Chondrocyte (in vitro differentiated cells): Measurements from ENCODE around the gene SLC46A1. TPM values are rescaled to one million over a fixed set of nuclear protein-coding genes. Genes with fewer than 3 reads are reported as not detected.

ENCODE experiments used
- DNase-seq: peaks from one replicate; pipeline ENCODE4 v3.0.0; 2021; ENCODE audit warnings: mixed read lengths, low spot score
- H3K27ac Mint-ChIP-seq: one replicate; pipeline ENCODE4 v1.8.0; 2021; ENCODE audit warnings: mild to moderate bottlenecking, moderate library complexity, mixed read lengths; ENCODE audit not compliant: unreplicated experiment
- H3K27me3 Mint-ChIP-seq: 2 replicates; pipeline ENCODE4 v1.8.0; 2021; ENCODE audit warnings: low read depth, mixed read lengths
- H3K36me3 Mint-ChIP-seq: 2 replicates; pipeline ENCODE4 v1.8.0; 2021; ENCODE audit warnings: low read depth, mixed read lengths
- H3K4me1 Mint-ChIP-seq: 2 replicates; pipeline ENCODE4 v1.8.0; 2021; ENCODE audit warnings: low read depth, mild to moderate bottlenecking, mixed read lengths
- H3K4me3 Mint-ChIP-seq: one replicate; pipeline ENCODE4 v1.8.0; 2021; ENCODE audit warnings: mild to moderate bottlenecking, moderate library complexity, mixed read lengths; ENCODE audit not compliant: unreplicated experiment
- H3K9me3 Mint-ChIP-seq: 2 replicates; pipeline ENCODE4 v1.8.0; 2021; ENCODE audit warnings: low read depth, mixed read lengths
- CTCF ChIP-seq: fragments of 200-600 bp; sonication (generic); IDR thresholded peaks from 2 replicates; pipeline ENCODE4 v1.5.0; 2021; ENCODE audit warnings: antibody characterized with exemption, mild to moderate bottlenecking, moderate library complexity
- total RNA-seq: library from RNA; stranded (reverse); gene quantifications from 3 replicates; pipeline ENCODE4 v1.2.1, GENCODE V29; 2021

SLC46A1 gene
- total RNA-seq, 1 donor from 2014 or later, result 12.7 TPM

GRCh38 chr17:28402844-28403243, 3.2 kb downstream of the SLC46A1 start:
- Mint-ChIP-seq H3K27ac (no peak overlapping the region), H3K9me3 (no peaks in the 10 kb centered on the region), H3K27me3 (no peaks in the 10 kb centered on the region), H3K36me3 (no peaks in the 10 kb centered on the region), H3K4me1 (peaks cover 23% of the 10 kb centered on the region), H3K4me3 (no peak overlapping the region)
- no peak for TF ChIP-seq CTCF
- DNase-seq, result peak; percentile 26

- no peaks in the 10 kb centered on the region for H3K27me3 Mint-ChIP-seq
- H3K4me3 Mint-ChIP-seq, result no peak overlapping the region
- H3K9me3 Mint-ChIP-seq, result no peaks in the 10 kb centered on the region
- TF ChIP-seq CTCF, result no peak
- peaks cover 23% of the 10 kb centered on the region for H3K4me1 Mint-ChIP-seq
- peak; percentile 43 for DNase-seq
- no peak overlapping the region for H3K27ac Mint-ChIP-seq
- no peaks in the 10 kb centered on the region for H3K36me3 Mint-ChIP-seq
These were observed 3.8 kb downstream of the SLC46A1 start for GRCh38 chr17:28402224-28402630.

- no peak for TF ChIP-seq CTCF
- Mint-ChIP-seq H3K4me1 (peaks cover 12% of the 10 kb centered on the region), H3K9me3 (no peaks in the 10 kb centered on the region), H3K27me3 (no peaks in the 10 kb centered on the region), H3K27ac (no peak overlapping the region), H3K4me3 (no peak overlapping the region), H3K36me3 (no peaks in the 10 kb centered on the region)
- DNase-seq, result peak; percentile 27
These were observed 6.2 kb downstream of the SLC46A1 start for GRCh38 chr17:28399808-28400207.

- peak; percentile 54 for DNase-seq
- peak overlapping the region; percentile 6 for H3K27ac Mint-ChIP-seq
- no peak for TF ChIP-seq CTCF
- no peaks in the 10 kb centered on the region for H3K27me3 Mint-ChIP-seq
- H3K36me3 Mint-ChIP-seq, result peaks cover 3% of the 10 kb centered on the region
- peaks cover 2% of the 10 kb centered on the region for H3K4me1 Mint-ChIP-seq
- H3K4me3 Mint-ChIP-seq, result no peak overlapping the region
- H3K9me3 Mint-ChIP-seq, result no peaks in the 10 kb centered on the region
These were observed 7.6 kb downstream of the SLC46A1 start for GRCh38 chr17:28398280-28398981.

GRCh38 chr17:28397687-28398279, 8.2 kb downstream of the SLC46A1 start:
- Mint-ChIP-seq H3K36me3 (peaks cover 3% of the 10 kb centered on the region), H3K27ac (peak overlapping the region; percentile 57), H3K27me3 (no peaks in the 10 kb centered on the region), H3K9me3 (no peaks in the 10 kb centered on the region), H3K4me1 (peaks cover 2% of the 10 kb centered on the region), H3K4me3 (no peak overlapping the region)
- DNase-seq, result peak; percentile 59
- no peak for TF ChIP-seq CTCF
